WTC11 (cell line): ENCODE results near the gene SLC49A3.

ENCODE experiments used
- CTCF ChIP-seq: fragments of 200-600 bp; IDR thresholded peaks from 2 replicates; pipeline ENCODE4 v1.8.0; 2022; ENCODE audit warnings: antibody characterized with exemption
- FOXK1 ChIP-seq: sonication (generic); formaldehyde crosslinking; IDR thresholded peaks from 2 replicates; pipeline ENCODE4 v1.8.0; 2022; ENCODE audit warnings: mild to moderate bottlenecking, moderate library complexity, missing genetic modification reagents
- NR1H2 ChIP-seq: sonication (generic); formaldehyde crosslinking; IDR thresholded peaks from 2 replicates; pipeline ENCODE4 v1.9.0; 2021; ENCODE audit warnings: mild to moderate bottlenecking, moderate library complexity, missing genetic modification reagents
- NR2C2 ChIP-seq: sonication (generic); formaldehyde crosslinking; IDR thresholded peaks from 2 replicates; pipeline ENCODE4 v1.8.0; 2022; ENCODE audit warnings: mild to moderate bottlenecking, missing genetic modification reagents
- TEAD4 ChIP-seq: sonication (generic); formaldehyde crosslinking; IDR thresholded peaks from 2 replicates; pipeline ENCODE4 v1.8.0; 2022; ENCODE audit warnings: mild to moderate bottlenecking, missing genetic modification reagents
- TF ChIP-seq, protein P1 (sequence below): sonication (generic); formaldehyde crosslinking; IDR thresholded peaks from 2 replicates; pipeline ENCODE4 v1.8.0; 2022; ENCODE audit warnings: mild to moderate bottlenecking, missing genetic modification reagents

DNA sequence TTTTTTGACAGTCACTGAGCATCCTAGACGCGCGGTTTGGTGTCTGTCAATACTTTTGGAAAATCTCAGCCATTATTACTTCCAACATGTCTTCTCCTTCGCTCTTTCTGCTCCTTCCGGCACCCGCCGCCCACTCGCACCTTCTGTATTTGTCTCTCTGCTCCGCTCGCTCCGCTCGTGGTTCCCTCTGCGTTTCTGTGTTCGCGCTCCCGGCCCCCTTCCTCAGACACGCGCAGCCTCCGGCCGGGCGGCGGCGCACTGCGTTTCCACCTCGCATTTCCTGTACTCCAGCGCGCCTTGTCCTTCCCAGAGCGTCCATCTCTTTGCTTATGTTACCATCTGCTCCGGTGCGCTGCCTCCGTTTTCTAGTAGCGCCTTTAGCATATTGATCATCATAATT, 42.5 kb downstream of the SLC49A3 start:
- TF ChIP-seq CTCF (no peak), FOXK1 (no peak), NR2C2 (CRISPR knock-in tag) (no peak), NR1H2 (no peak), TEAD4 (CRISPR knock-in tag) (no peak)
- TF ChIP-seq, protein P1, sequence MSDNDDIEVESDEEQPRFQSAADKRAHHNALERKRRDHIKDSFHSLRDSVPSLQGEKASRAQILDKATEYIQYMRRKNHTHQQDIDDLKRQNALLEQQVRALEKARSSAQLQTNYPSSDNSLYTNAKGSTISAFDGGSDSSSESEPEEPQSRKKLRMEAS (CRISPR knock-in tag) = no peak
